GM23338 (cell line): ENCODE measurements around the gene CYP4F8. TPM values are rescaled to one million over a fixed set of nuclear protein-coding genes. Genes with fewer than 3 reads are reported as not detected.

Source experiments
- ATAC-seq: fragments of 200-7000 bp; cut with Tn5 transposase; 3 replicates; pipeline ENCODE4 v1.9.1; 2020
- DNase-seq: peaks from one replicate; pipeline ENCODE4 v3.0.0-alpha.2; 2015; ENCODE audit warnings: low spot score
- H2AFZ ChIP-seq: fragments of 200-600 bp; sonication (generic); 2 replicates; pipeline ENCODE4 v1.8.0; 2016; ENCODE audit warnings: antibody characterized with exemption, mild to moderate bottlenecking, moderate library complexity
- H3F3A ChIP-seq: fragments of 200-600 bp; sonication (generic); replicated peaks from 2 replicates; pipeline ENCODE4 v1.8.0; 2017; ENCODE audit warnings: antibody characterized with exemption, mixed run types, low read depth
- H3K27ac ChIP-seq: fragments of 200-600 bp; sonication (generic); 2 replicates; pipeline ENCODE4 v1.6.1; 2016; ENCODE audit warnings: low read depth
- H3K27me3 ChIP-seq: fragments of 200-600 bp; sonication (generic); 2 replicates; pipeline ENCODE4 v1.8.0; 2016; ENCODE audit warnings: mild to moderate bottlenecking, mixed run types, moderate library complexity; ENCODE audit not compliant: insufficient read depth
- H3K36me3 ChIP-seq: fragments of 200-600 bp; sonication (generic); 2 replicates; pipeline ENCODE4 v1.8.0; 2016; ENCODE audit warnings: mild to moderate bottlenecking; ENCODE audit not compliant: insufficient read depth
- H3K4me1 ChIP-seq: fragments of 200-600 bp; sonication (generic); 2 replicates; pipeline ENCODE4 v1.8.0; 2016; ENCODE audit warnings: mild to moderate bottlenecking, moderate library complexity; ENCODE audit not compliant: insufficient read depth
- H3K4me2 ChIP-seq: fragments of 200-600 bp; sonication (generic); 2 replicates; pipeline ENCODE4 v1.7.1; 2017; ENCODE audit warnings: mixed run types
- H3K4me3 ChIP-seq: fragments of 200-600 bp; sonication (generic); 2 replicates; pipeline ENCODE4 v1.6.1; 2016; ENCODE audit warnings: mixed run types
- H3K79me2 ChIP-seq: fragments of 200-600 bp; sonication (generic); replicated peaks from 2 replicates; pipeline ENCODE4 v1.8.0; 2017; ENCODE audit warnings: mild to moderate bottlenecking; ENCODE audit not compliant: insufficient read depth
- H3K9me2 ChIP-seq: fragments of 200-600 bp; sonication (generic); 2 replicates; pipeline ENCODE4 v1.8.0; 2017; ENCODE audit not compliant: insufficient read depth
- H4K20me1 ChIP-seq: fragments of 200-600 bp; sonication (generic); replicated peaks from 2 replicates; pipeline ENCODE4 v1.8.0; 2017; ENCODE audit warnings: mild to moderate bottlenecking; ENCODE audit not compliant: insufficient read depth
- H3K27ac Mint-ChIP-seq: 2 replicates; pipeline ENCODE4 v1.8.0; 2020; ENCODE audit warnings: inconsistent platforms, mild to moderate bottlenecking, moderate library complexity, mixed read lengths
- H3K27me3 Mint-ChIP-seq: 3 replicates; pipeline ENCODE4 v1.8.0; 2022; ENCODE audit warnings: low read depth, mild to moderate bottlenecking, moderate library complexity, mixed read lengths, inconsistent platforms; ENCODE audit not compliant: insufficient read depth, poor library complexity
- H3K36me3 Mint-ChIP-seq: 3 replicates; pipeline ENCODE4 v1.8.0; 2021; ENCODE audit warnings: low read depth, mild to moderate bottlenecking, inconsistent platforms, moderate library complexity, mixed read lengths
- H3K4me1 Mint-ChIP-seq: 3 replicates; pipeline ENCODE4 v1.8.0; 2020; ENCODE audit warnings: mild to moderate bottlenecking, inconsistent platforms, mixed read lengths
- H3K4me3 Mint-ChIP-seq: 3 replicates; pipeline ENCODE4 v1.8.0; 2021; ENCODE audit warnings: moderate library complexity, mild to moderate bottlenecking, inconsistent platforms, mixed read lengths
- H3K9me3 Mint-ChIP-seq: 3 replicates; pipeline ENCODE4 v1.8.0; 2020; ENCODE audit warnings: moderate library complexity, mild to moderate bottlenecking, inconsistent platforms, mixed read lengths
- EZH2phosphoT487 ChIP-seq: fragments of 200-600 bp; sonication (generic); IDR thresholded peaks from one replicate; pipeline ENCODE4 v1.8.1; 2018; ENCODE audit warnings: antibody characterized with exemption; ENCODE audit not compliant: unreplicated experiment
- ZNF331 ChIP-seq: fragments of 250-450 bp; sonication (Bioruptor Pico); IDR thresholded peaks from 2 replicates; pipeline ENCODE4 v1.5.0; 2020; ENCODE audit warnings: low read depth, mild to moderate bottlenecking, moderate library complexity
- ZNF462 ChIP-seq: fragments of 250-450 bp; sonication (Bioruptor Pico); IDR thresholded peaks from 2 replicates; pipeline ENCODE4 v1.5.0; 2020; ENCODE audit warnings: mild to moderate bottlenecking, moderate library complexity
- polyA plus RNA-seq: library from polyadenylated mRNA; unstranded; fragments of >200 nt; fragmentation: Nextera tagmentation; extraction: Ambion mirVana; gene quantifications from 2 replicates; pipeline ENCODE4 v1.2.1, GENCODE V29; 2016
- total RNA-seq: library from RNA; depleted of rRNA; stranded (reverse); fragments of >200 nt; shearing (Covaris generic); gene quantifications from 2 replicates; pipeline ENCODE4 v1.2.3, GENCODE V29; 2014
- TF ChIP-seq, protein P1 (sequence below), 2 experiments: fragments of 200-600 bp in 1 of 2; sonication (generic) in 1 of 2; conservative IDR thresholded peaks; 2 replicates each; pipeline versions ENCODE4 v1.5.1 to v1.6.1; 2016 to 2017; ENCODE audit warnings: antibody characterized with exemption in 2 of 2, low read depth in 2 of 2, mild to moderate bottlenecking in 2 of 2, moderate library complexity in 1 of 2

CYP4F8 gene
- total and polyA plus RNA-seq, 2 experiments from 2014 or later, result not detected

DNA sequence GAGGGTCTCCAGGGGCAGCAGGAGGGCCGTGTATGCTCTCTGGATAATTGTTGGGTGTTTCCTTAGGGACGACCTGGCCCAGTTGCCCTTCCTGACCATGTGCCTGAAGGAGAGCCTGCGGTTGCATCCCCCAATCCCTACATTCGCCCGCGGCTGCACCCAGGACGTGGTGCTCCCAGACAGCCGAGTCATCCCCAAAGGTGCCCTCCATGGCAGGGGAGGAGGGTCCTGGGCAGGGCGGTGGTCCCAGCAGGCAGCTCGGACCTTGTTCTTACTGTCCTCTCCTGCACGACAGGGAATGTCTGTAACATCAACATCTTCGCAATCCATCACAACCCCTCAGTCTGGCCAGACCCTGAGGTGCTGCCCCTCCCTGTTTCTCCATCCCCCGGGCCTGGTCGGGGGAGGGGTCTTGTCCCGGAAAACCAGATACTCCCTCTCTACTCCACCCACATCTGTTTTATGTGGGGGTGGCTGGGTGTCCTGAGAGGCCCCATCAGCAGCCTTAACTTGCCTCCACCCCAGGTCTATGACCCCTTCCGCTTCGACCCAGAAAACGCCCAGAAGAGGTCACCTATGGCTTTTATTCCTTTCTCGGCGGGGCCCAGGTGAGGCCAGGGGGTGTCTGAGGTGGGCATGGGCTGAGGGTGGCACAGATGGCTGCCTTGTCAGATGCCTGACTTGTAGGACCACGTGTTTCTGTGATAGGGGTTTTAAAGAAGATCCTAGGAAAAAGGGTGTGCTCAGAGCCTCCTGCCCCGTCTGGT lies 13.4 kb downstream of the CYP4F8 start (continued):
- TF ChIP-seq ZNF462 (CRISPR knock-in tag), result no peak
- no peak for TF ChIP-seq ZNF331
- TF ChIP-seq EZH2phosphoT487, result no peak

GRCh38 chr19:15629003-15629880 lies 14.2 kb downstream of the CYP4F8 start:
- no peak overlapping the region for H2AFZ ChIP-seq
- Mint-ChIP-seq H3K4me1 (no peaks in the 10 kb centered on the region), H3K27ac (no peak overlapping the region), H3K4me3 (no peak overlapping the region), H3K9me3 (peaks cover 82% of the 10 kb centered on the region), H3K27me3 (peaks cover 3% of the 10 kb centered on the region), H3K36me3 (peaks cover 15% of the 10 kb centered on the region)
- no peak overlapping the region for H3K27ac ChIP-seq
- H3K4me2 ChIP-seq, result no peak overlapping the region
- no peaks in the 10 kb centered on the region; the same call in 1 of the 2 replicates for H3K36me3 ChIP-seq
- ATAC-seq (peak; percentile 54), DNase-seq (peak; percentile 62)
- H3K79me2 ChIP-seq, result no peaks in the 10 kb centered on the region
- H4K20me1 ChIP-seq, result no peaks in the 10 kb centered on the region
- TF ChIP-seq ZNF331, result no peak
- TF ChIP-seq, protein P1, sequence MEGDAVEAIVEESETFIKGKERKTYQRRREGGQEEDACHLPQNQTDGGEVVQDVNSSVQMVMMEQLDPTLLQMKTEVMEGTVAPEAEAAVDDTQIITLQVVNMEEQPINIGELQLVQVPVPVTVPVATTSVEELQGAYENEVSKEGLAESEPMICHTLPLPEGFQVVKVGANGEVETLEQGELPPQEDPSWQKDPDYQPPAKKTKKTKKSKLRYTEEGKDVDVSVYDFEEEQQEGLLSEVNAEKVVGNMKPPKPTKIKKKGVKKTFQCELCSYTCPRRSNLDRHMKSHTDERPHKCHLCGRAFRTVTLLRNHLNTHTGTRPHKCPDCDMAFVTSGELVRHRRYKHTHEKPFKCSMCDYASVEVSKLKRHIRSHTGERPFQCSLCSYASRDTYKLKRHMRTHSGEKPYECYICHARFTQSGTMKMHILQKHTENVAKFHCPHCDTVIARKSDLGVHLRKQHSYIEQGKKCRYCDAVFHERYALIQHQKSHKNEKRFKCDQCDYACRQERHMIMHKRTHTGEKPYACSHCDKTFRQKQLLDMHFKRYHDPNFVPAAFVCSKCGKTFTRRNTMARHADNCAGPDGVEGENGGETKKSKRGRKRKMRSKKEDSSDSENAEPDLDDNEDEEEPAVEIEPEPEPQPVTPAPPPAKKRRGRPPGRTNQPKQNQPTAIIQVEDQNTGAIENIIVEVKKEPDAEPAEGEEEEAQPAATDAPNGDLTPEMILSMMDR (conservative IDR thresholded peaks at IDR 0.05; ENCODE audit: low read depth in 2 of 2), result peak; percentile 68 to 79
- H3K4me1 ChIP-seq, result no peaks in the 10 kb centered on the region
- no peak overlapping the region for H3K4me3 ChIP-seq
- no peaks in the 10 kb centered on the region for H3F3A ChIP-seq
- H3K9me2 ChIP-seq, result no peaks in the 10 kb centered on the region
- H3K27me3 ChIP-seq, result no peaks in the 10 kb centered on the region
